ENCODE results near the gene MDGA2.

DNA sequence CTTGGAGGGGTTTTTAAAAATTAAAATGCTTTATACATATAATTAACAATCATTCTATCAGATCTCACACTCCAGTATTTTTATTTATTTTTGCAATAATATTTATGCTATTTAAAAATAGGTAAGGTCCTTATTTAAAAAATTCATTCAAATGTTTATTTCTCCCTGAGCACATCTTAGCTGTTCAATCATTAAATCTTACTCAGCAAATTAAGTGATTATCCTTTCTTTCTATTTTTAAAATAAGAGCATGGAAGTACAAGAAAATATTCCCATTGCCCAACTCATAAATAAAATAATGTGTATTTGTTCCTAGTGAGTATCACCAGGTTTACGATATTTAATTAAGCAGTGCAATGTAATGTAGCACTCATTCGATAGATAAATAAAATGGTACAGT is 666.7 kb downstream of the MDGA2 start:
- TF ChIP-seq SP1 (IDR thresholded peaks at IDR 0.05) (no peak), SUZ12 (IDR thresholded peaks at IDR 0.05) (no peak), CTBP1 (IDR thresholded peaks at IDR 0.05; ENCODE audit: borderline replicate concordance) (no peak), ZNF384 (IDR thresholded peaks at IDR 0.05) (no peak), LEF1 (IDR thresholded peaks at IDR 0.05; ENCODE audit: borderline replicate concordance) (no peak), BHLHE40 (IDR thresholded peaks at IDR 0.05; ENCODE audit: borderline replicate concordance) (no peak), TARDBP (IDR thresholded peaks at IDR 0.05) (no peak)
